GM23338 (cell line): Measurements from ENCODE around the gene CAMKV. TPM values are rescaled to one million over a fixed set of nuclear protein-coding genes. Genes with fewer than 3 reads are reported as not detected.

Experiments used
- ATAC-seq: fragments of 200-7000 bp; cut with Tn5 transposase; 3 replicates; pipeline ENCODE4 v1.9.1; 2020
- DNase-seq: peaks from one replicate; pipeline ENCODE4 v3.0.0-alpha.2; 2015; ENCODE audit warnings: low spot score
- H2AFZ ChIP-seq: fragments of 200-600 bp; sonication (generic); 2 replicates; pipeline ENCODE4 v1.8.0; 2016; ENCODE audit warnings: antibody characterized with exemption, mild to moderate bottlenecking, moderate library complexity
- H3F3A ChIP-seq: fragments of 200-600 bp; sonication (generic); replicated peaks from 2 replicates; pipeline ENCODE4 v1.8.0; 2017; ENCODE audit warnings: antibody characterized with exemption, mixed run types, low read depth
- H3K27ac ChIP-seq: fragments of 200-600 bp; sonication (generic); 2 replicates; pipeline ENCODE4 v1.6.1; 2016; ENCODE audit warnings: low read depth
- H3K27me3 ChIP-seq: fragments of 200-600 bp; sonication (generic); 2 replicates; pipeline ENCODE4 v1.8.0; 2016; ENCODE audit warnings: mild to moderate bottlenecking, mixed run types, moderate library complexity; ENCODE audit not compliant: insufficient read depth
- H3K36me3 ChIP-seq: fragments of 200-600 bp; sonication (generic); 2 replicates; pipeline ENCODE4 v1.8.0; 2016; ENCODE audit warnings: mild to moderate bottlenecking; ENCODE audit not compliant: insufficient read depth
- H3K4me1 ChIP-seq: fragments of 200-600 bp; sonication (generic); 2 replicates; pipeline ENCODE4 v1.8.0; 2016; ENCODE audit warnings: mild to moderate bottlenecking, moderate library complexity; ENCODE audit not compliant: insufficient read depth
- H3K4me2 ChIP-seq: fragments of 200-600 bp; sonication (generic); 2 replicates; pipeline ENCODE4 v1.7.1; 2017; ENCODE audit warnings: mixed run types
- H3K4me3 ChIP-seq: fragments of 200-600 bp; sonication (generic); 2 replicates; pipeline ENCODE4 v1.6.1; 2016; ENCODE audit warnings: mixed run types
- H3K79me2 ChIP-seq: fragments of 200-600 bp; sonication (generic); replicated peaks from 2 replicates; pipeline ENCODE4 v1.8.0; 2017; ENCODE audit warnings: mild to moderate bottlenecking; ENCODE audit not compliant: insufficient read depth
- H3K9me2 ChIP-seq: fragments of 200-600 bp; sonication (generic); 2 replicates; pipeline ENCODE4 v1.8.0; 2017; ENCODE audit not compliant: insufficient read depth
- H4K20me1 ChIP-seq: fragments of 200-600 bp; sonication (generic); replicated peaks from 2 replicates; pipeline ENCODE4 v1.8.0; 2017; ENCODE audit warnings: mild to moderate bottlenecking; ENCODE audit not compliant: insufficient read depth
- H3K27ac Mint-ChIP-seq: 2 replicates; pipeline ENCODE4 v1.8.0; 2020; ENCODE audit warnings: inconsistent platforms, mild to moderate bottlenecking, moderate library complexity, mixed read lengths
- H3K27me3 Mint-ChIP-seq: 3 replicates; pipeline ENCODE4 v1.8.0; 2022; ENCODE audit warnings: low read depth, mild to moderate bottlenecking, moderate library complexity, mixed read lengths, inconsistent platforms; ENCODE audit not compliant: insufficient read depth, poor library complexity
- H3K36me3 Mint-ChIP-seq: 3 replicates; pipeline ENCODE4 v1.8.0; 2021; ENCODE audit warnings: low read depth, mild to moderate bottlenecking, inconsistent platforms, moderate library complexity, mixed read lengths
- H3K4me1 Mint-ChIP-seq: 3 replicates; pipeline ENCODE4 v1.8.0; 2020; ENCODE audit warnings: mild to moderate bottlenecking, inconsistent platforms, mixed read lengths
- H3K4me3 Mint-ChIP-seq: 3 replicates; pipeline ENCODE4 v1.8.0; 2021; ENCODE audit warnings: moderate library complexity, mild to moderate bottlenecking, inconsistent platforms, mixed read lengths
- H3K9me3 Mint-ChIP-seq: 3 replicates; pipeline ENCODE4 v1.8.0; 2020; ENCODE audit warnings: moderate library complexity, mild to moderate bottlenecking, inconsistent platforms, mixed read lengths
- EZH2 ChIP-seq: fragments of 200-600 bp; sonication (generic); IDR thresholded peaks from one replicate; pipeline ENCODE4 v1.8.0; 2017; ENCODE audit warnings: antibody characterized with exemption, mild to moderate bottlenecking, low read depth; ENCODE audit not compliant: unreplicated experiment
- NANOG ChIP-seq: IDR thresholded peaks from 2 replicates; pipeline ENCODE4 v1.6.1; 2016; ENCODE audit warnings: antibody characterized with exemption, borderline replicate concordance
- POLR2AphosphoS5 ChIP-seq: IDR thresholded peaks from 2 replicates; pipeline ENCODE4 v1.6.1; 2016; ENCODE audit warnings: antibody characterized with exemption, low read depth
- REST ChIP-seq: IDR thresholded peaks from one replicate; pipeline ENCODE4 v1.6.1; 2018; ENCODE audit warnings: antibody characterized with exemption; ENCODE audit not compliant: unreplicated experiment
- STAT1 ChIP-seq: IDR thresholded peaks from one replicate; pipeline ENCODE4 v1.6.1; 2016; ENCODE audit warnings: antibody characterized with exemption; ENCODE audit not compliant: unreplicated experiment
- ZNF114 ChIP-seq: fragments of 250-450 bp; sonication (Bioruptor Pico); IDR thresholded peaks from 2 replicates; pipeline ENCODE4 v1.5.0; 2020; ENCODE audit warnings: mild to moderate bottlenecking, moderate library complexity
- ZNF462 ChIP-seq: fragments of 250-450 bp; sonication (Bioruptor Pico); IDR thresholded peaks from 2 replicates; pipeline ENCODE4 v1.5.0; 2020; ENCODE audit warnings: mild to moderate bottlenecking, moderate library complexity
- polyA plus RNA-seq: library from polyadenylated mRNA; unstranded; fragments of >200 nt; fragmentation: Nextera tagmentation; extraction: Ambion mirVana; gene quantifications from 2 replicates; pipeline ENCODE4 v1.2.1, GENCODE V29; 2016
- total RNA-seq: library from RNA; depleted of rRNA; stranded (reverse); fragments of >200 nt; shearing (Covaris generic); gene quantifications from 2 replicates; pipeline ENCODE4 v1.2.3, GENCODE V29; 2014

CAMKV gene
- total and polyA plus RNA-seq, 2 experiments from 2014 or later: 38.3 to 80.1 TPM

- no peaks in the 10 kb centered on the region for H3K9me3 Mint-ChIP-seq
- H3K4me1 Mint-ChIP-seq: peaks cover 52% of the 10 kb centered on the region
- no peak overlapping the region for H2AFZ ChIP-seq
- H3K36me3 ChIP-seq: no peaks in the 10 kb centered on the region; the same call in 1 of the 2 replicates
- H3F3A ChIP-seq: 0 out of 2 replicates have a peak, but pooled peaks cover 10% of the 10 kb centered on the region
- H3K27ac Mint-ChIP-seq: peak overlapping the region; percentile 85; the same call in 1 of the 2 replicates
- H3K79me2 ChIP-seq: peaks cover 51% of the 10 kb centered on the region
- H3K4me3 Mint-ChIP-seq: peak overlapping the region; percentile 75
- H4K20me1 ChIP-seq: peaks cover 5% of the 10 kb centered on the region; the same call in 1 of the 2 replicates
- H3K36me3 Mint-ChIP-seq: no peaks in the 10 kb centered on the region
- no peak overlapping the region for H3K27ac ChIP-seq
- no peak for TF ChIP-seq ZNF462 (CRISPR knock-in tag)
- no peak for TF ChIP-seq NANOG
- TF ChIP-seq POLR2AphosphoS5: no peak
- no peak for TF ChIP-seq ZNF114 (CRISPR knock-in tag)
- TF ChIP-seq STAT1: no peak
- peak; percentile 97 for TF ChIP-seq REST
- TF ChIP-seq EZH2: no peak
- DNase-seq (peak; percentile 92), ATAC-seq (peak; percentile 63)
- peak overlapping the region; percentile 91 for H3K4me2 ChIP-seq
- H3K27me3 Mint-ChIP-seq: peaks cover 23% of the 10 kb centered on the region
- H3K27me3 ChIP-seq: no peaks in the 10 kb centered on the region
- H3K4me1 ChIP-seq: peaks cover 42% of the 10 kb centered on the region
- peak overlapping the region; percentile 83 for H3K4me3 ChIP-seq
- no peaks in the 10 kb centered on the region for H3K9me2 ChIP-seq
These were observed 1.8 kb downstream of the CAMKV start for GRCh38 chr3:49867871-49868321.
